Cerebellar cortex (tissue), 1 donor: ENCODE measurements around the gene TRIM50.
"Not testable (repeated sequence)": the region's sequence is repeated elsewhere in the genome, so short reads cannot be mapped to it uniquely, and the experiment has no call there.

ENCODE experiments used
- DNase-seq: peaks from one replicate; pipeline ENCODE4 v3.0.0-alpha.2; 2015; ENCODE audit warnings: low spot score

Gene TRIM50

DNA sequence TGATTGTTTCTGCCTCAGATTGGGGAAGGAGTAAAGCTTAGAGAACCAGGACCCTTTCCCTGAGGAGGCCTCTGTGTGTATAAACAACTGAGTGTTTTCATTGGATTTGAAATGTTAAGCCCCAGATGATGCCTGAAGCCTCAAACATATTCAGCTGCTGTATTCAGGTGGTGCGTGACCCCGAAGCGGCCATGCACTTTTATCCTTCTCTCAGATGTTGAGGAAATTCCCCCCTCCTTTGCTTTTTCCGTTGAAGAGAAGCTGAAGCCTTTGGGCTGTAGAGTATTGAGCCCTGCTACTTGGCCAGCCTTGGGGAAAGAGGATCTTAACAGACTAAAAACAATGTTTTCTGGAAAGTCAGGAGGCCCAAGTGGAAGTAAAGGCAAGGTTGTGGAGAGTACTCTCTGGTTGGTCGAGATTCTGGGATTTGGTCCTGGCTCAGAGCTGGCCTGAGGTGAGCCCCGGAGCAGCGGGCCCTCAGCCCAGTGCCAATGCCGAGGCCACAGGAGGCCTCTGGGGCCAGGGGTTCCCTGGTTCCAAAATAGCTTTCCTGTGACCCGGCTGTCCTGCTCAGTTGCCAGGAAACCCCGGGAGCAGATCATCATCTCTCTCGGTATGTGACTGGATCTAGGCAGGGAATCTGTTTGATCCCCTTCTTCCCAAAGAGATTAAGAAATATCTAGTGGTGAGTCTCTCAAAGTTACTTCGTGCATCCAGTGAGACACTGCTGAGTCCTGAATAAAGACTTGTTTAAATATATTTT lies 22.6 kb upstream of the TRIM50 start:
- no peak for DNase-seq

DNA sequence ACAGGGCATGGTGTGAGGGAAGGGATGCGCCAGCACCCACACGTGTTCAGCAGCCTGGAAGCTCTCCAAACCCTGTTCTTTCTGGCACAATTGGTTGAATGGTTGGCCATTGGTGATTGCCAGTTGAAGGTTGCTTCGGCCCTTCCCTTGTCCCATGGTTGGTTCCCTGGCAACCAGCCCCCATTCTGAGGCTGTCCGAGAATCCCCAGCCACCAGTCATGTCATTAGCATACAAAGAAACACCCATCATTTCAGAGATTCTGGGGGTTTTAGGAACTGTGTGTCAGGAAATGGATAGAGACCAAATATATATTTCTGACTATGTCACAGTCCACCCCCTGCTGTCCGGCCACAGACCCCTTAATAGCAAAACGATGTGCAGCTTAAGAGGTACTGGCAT lies 21.9 kb upstream of the TRIM50 start:
- no peak for DNase-seq

DNA sequence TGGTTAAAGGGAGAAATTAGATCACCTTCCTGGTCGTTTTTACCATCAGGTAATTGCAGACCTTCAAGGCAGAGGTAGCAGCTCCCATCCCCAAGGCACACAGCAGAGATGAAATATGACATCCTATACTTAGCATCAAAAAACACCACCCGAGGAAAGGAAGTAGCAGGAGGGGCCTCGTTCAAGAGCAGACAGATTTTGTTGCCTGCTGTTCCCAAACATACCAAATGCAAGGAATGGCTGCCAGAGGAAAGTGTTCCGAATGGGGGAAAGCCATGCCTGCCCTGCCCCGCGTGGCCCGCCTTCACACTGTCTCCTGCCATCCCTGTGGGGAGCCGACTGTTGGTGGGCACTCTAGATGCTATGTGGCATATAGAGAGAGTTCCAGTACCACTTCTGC lies 18.1 kb upstream of the TRIM50 start:
- no peak for DNase-seq

DNA sequence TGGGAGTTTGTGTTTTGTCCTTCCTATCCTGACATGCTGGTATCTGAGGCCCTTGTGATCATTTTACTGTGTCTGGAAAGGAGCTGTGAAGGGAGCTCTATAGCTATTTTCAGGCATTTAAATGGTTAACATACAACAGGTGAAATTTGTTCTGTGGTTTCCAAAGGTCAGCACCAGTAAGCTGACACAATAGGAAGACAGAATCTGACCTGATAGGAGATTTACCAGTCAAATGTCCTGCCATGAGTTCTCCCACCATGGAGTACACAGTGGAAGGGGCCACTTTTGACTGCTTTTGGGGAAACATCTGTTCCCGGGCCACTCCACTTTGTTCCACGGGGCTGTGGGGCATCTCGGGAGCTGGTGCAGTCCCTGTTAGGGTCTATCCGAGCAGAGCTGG lies 17.7 kb upstream of the TRIM50 start:
- DNase-seq = no peak

DNA sequence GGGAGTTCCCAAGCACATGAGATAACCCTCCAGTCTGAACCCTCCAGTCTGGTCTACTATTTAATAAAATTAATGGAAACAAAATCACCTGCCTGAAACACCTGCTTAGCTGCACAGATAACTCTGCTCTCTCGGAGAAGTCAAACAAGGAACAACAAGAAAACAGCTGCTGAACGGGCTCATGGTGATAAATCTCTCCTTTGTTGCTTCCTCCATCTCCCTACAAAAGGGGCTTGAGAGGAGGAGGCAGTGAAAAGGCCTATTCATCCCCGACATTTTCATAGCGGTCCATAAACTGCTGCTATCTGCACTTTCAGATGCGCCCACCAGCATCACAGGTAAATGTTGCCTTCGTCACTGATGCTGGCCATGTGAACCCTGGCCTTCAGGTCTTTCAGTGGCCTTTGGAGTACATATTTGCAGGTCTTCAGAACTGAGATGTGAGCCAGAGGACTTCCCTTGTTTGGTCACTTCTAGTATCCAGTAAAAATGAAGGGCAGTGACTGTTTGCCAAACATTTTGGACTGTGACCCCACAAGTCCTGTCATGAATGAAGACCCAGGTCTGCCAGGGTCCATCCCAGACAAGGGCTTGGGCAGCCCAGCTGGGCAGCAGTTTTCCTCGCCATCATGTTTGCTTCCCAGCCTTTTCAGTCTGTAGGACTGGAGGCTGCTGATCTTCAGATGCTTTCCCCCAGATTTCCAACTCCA lies 15.9 kb upstream of the TRIM50 start:
- DNase-seq = no peak

DNA sequence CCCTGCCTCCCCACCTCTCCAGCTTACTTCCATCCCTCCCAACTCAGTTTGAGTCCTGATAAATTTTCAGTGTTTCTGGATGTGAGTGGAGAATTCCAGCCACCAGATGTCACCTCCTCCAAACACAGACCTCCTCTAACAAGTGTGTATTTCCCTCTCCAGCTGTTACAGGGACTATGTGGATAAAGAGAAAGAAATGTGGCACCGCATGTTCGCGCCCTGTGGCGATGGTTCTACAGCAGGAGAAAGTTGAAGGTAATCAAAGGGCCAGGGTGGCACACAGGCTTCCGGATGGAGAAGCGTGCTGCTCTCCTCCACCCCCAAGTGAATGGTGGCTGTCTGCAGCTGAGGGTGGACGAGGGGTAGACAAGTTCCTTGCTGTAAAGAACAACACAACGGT lies 14.8 kb upstream of the TRIM50 start:
- DNase-seq = peak; percentile 23

DNA sequence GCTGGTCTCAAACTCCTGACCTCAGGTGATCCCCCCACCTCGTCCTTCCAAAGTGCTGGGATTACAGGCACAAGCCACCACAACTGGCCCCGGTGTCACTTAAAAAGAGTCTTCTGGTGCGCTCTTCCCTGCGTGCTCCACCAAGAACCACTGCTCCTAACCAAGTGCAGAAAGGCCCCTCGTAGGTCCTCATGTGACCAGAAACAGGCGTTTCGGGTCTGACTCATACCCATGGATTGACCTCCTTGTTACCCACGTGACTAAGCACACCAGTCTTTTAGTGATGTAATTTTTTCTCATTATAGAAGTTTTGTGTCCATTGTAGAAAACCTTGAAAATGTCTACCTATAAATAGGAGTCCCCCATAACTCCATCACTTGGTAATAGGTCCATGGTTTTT lies 14.0 kb upstream of the TRIM50 start:
- DNase-seq = no peak

DNA sequence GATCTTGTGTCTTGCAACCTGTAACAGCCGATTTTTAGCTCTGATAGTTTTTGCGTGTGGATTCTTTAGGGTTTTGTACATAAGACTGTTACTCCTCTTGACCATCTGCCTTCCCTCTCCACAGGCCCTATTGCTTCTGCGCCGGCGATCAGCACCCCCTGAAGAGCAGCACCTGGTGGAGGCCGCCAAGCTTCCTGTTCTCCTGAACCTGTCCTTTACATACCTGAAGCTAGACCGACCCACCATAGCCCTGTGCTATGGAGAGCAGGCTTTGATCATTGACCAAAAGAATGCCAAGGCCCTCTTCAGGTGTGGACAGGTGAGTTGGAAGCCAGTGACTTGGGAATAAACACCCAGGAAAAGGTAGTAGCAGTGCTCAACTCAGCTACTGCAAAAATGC lies 12.6 kb upstream of the TRIM50 start:
- peak; percentile 27 for DNase-seq

DNA sequence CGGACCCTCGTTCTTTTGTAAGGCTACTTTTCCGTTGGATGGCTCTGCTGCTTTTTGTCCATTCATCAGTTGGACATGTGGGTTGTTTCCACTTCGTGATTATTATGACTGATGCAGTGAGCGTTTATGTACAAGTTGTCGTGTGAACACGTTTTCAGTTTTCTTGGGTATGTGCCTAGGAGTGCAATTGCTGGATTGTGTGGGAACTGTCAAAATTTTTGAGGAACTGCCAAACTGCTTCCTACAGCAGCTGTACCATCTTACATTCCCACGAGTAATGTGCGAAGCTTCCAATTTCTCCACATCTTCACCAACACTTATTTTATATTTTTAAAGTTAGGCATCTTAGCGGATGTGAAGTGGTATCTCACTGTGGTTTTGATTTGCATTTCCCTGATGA lies 10.4 kb upstream of the TRIM50 start:
- no peak for DNase-seq

DNA sequence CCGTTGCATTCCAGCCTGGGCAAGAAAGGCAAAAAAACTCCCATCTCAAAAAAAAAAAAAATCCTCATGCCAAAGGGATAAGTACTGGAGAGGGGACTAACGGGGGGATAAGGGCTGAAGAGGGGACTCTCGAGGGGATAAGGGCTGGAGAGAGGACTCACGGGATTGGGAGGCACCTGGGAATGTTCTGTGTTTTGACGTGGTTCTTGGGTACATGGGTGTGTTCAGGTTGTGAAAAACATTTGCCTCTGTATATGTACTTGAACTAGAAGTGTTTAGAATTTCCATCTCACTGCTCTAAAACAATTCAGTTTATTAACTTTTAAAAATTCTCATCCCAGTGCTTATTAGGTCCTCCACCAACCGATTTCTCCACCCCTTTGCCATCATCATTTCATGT lies 4.6 kb upstream of the TRIM50 start:
- no peak for DNase-seq

DNA sequence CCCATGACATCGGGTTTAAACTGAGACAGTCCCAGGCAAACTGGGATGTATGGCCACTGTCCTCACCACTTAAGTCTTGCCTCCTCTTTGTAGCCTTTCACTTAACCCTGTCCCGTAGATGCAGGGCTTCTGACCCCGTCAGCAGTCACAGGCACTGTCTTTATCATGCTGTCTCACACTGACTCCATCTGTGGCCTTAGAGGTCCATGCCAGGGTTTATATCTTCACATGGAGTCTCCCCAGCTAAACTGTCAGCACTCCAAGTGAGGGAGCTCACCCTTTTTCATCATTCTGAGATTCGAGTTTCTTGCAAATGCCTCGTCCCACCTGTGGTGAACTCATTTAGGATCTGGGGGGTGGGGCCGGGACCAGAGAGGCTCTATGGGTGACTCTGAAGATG lies 2.9 kb upstream of the TRIM50 start:
- no peak for DNase-seq

DNA sequence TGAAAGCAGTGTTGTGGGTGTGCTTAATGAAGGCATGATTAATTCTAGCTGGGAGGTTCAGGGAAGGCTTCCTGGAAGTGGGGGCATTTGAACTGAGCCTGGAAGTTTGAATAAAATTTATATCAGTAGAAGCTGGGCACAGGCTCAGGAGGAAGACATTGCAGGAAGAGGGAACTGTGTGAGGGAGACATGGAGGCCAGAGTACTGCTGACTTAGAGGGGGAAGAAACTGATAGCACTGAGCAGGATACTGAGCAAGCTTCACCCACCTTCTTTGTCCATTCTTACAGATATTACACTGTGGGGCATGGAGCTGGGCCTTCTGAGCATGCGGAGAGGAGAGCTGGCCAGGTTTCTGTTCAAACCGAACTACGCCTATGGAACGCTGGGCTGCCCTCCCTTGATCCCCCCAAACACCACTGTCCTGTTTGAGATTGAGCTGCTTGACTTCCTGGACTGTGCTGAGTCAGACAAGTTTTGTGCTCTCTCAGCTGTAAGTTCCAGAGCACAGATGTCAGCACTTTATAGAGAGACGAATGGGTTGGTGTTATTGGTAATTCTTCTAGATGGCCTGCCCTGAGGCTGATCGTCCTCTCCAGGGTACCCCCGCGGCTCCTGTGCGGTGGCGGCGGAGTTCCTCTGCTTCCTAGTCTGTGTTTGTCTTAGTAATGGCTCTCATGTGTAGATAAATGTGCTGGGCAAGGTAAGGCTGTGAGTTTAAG lies 2.1 kb upstream of the TRIM50 start:
- no peak for DNase-seq

DNA sequence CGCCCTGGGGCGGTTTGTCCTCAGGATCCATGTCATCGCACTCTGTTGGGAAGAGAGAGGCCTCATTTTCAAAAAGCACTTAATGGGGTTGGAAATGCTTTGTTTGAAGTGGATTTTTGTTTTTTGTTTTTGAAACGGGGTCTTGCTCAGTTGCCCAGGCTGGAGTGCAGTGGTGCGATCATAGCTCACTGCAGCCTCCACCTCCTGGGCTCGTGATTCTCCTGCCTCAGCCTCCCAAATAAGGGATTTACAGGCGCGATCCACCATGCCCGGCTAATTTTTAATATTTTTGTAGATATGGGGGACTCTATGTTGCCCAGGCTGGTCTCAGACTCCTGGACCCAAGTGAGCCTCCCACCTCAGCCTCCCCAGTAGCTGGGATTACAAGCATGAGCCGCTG lies 814 bp upstream of the TRIM50 start:
- no peak for DNase-seq

DNA sequence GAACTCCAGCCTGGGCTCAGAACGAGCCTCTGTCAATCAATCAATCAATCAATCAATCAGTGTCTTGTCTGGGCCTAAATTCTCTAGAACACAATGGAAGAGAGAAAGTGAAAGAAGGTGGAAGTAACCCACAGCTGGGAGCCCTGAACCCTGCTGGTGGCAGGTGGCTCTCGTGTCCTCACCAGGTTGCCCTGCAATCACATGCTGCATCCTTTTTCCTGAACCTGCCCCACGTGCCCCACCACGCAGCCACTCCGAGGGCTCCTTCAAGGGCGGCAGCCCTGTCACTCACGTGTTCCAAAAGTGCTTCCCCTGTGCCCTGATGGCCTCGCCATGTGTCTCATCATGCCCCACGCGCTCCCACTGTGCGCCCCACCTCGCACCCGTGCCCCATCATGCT lies 433 bp downstream of the TRIM50 start:
- DNase-seq = not testable (repeated sequence)

DNA sequence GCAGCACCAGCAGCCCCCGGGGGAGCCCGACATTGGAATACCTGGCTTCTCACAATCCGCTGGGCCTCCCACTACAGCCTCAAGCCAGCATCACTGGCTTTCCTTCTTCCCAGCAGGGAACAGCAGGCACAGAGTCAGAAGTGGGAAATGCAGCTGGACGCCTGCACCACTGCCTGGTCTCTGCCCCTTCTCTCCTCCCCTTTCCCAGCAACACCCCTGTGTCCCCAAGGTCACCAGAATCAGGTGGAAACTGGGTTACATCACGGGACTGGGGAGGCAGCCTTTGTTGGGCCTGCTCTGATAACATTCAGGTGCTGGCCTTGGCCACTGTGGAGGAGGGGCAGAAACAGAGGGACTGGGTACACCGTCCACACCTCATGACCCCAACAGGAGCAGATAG lies 2.5 kb downstream of the TRIM50 start:
- not testable (repeated sequence) for DNase-seq

DNA sequence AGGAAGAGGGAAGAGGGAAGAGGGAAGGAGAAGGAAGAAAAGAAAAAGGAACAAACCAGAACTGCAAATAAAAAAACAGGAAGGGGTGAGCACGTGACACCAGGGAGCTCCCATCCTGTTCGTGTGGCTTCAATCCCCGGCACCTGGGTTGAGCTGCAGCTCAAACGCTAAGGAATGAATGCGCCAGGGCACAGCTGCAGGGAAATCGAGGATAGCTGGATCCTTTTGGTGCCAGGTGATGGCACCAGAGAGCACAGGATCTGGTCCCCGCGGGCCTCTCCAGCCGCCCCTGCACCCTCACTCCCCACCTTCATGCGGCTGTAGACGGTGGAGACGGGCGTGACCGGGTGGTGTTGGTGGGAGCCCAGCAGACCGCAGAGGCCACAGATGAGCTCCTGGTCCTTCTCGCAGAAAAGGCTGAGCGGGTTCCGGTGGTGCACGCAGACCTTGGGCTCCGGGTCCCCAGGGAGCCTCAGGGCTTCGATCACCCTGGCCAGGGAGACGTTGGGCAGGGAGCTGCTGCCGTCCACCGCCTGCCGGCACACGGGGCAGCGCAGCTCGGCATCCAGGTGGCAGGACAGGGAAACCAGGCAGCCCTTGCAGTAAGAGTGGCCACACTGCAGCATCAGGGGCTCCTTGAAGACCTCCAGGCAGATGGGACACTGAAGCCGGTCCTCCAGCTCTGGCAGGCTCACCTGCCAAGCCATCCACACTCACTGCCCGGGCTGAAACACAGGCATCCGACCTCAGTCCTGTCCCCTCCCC lies 3.6 kb downstream of the TRIM50 start:
- DNase-seq = peak; percentile 54

DNA sequence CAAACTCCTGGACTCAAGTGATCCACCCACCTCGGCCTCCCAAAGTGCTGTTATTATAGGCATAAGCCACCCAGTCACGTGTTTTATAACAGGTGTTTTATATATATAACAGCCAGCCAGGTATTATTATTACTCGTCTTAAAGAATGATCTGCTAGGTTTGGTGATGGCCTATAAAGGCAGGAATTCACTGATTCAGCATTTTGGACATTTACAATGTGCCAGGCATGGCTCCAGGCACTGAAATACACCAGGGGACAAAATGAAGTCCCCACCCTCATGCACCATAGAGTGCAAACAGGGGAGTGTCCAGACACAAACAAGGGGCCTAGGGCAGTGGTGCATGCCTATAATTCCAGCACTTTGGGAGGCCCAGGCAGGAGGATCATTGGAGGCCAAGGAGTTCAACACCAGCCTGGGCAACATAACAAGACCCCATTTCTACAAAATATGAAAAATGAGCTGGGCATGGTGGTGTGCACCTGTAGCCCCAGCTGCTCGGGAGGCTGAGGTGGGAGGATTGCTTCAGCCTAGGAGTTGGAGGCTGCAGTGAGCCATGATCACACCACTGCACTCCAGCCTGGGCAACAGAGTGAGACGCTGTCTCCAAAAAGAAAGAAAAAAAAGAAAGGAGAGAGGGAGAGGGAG lies 4.3 kb downstream of the TRIM50 start:
- not testable (repeated sequence) for DNase-seq

DNA sequence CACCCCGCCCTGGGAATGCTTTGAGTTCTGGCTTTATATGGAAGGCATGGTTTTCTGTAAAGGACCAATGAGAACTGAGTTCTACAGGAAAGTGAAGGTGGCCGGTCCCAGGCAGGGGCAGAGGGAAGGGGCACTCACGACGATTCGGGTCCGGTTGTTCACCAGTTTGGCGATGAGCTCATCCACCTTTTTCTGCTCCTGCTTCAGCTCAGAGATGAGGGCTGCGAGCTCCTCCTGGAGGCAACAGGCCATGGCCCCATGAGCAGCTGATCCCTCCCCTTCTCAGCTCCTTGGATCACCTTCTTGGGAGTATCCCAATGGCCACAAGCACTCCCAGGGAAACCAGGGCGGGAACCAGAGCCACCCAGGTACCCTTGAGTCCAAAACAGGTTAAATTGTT lies 7.9 kb downstream of the TRIM50 start:
- not testable (repeated sequence) for DNase-seq

DNA sequence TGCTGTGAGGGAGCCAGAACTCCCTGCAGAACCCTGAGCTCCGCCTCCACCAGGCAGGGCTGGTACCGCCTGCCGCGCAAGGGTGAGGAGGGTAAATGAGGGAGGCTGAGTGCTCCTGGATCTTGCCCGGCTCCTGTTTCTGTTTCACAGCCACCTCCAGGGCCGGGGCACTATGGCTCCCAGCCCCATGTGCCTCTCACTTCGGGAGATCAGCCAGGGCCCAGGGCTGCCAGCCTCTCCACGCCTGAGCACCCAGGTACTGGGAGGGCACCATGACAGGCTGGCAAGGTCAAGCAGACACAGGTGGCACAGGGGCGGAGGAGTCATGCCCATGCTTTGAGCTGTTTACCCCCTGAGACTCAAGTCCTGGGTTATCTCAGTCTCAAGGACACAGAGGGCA lies 8.3 kb downstream of the TRIM50 start:
- DNase-seq = not testable (repeated sequence)

DNA sequence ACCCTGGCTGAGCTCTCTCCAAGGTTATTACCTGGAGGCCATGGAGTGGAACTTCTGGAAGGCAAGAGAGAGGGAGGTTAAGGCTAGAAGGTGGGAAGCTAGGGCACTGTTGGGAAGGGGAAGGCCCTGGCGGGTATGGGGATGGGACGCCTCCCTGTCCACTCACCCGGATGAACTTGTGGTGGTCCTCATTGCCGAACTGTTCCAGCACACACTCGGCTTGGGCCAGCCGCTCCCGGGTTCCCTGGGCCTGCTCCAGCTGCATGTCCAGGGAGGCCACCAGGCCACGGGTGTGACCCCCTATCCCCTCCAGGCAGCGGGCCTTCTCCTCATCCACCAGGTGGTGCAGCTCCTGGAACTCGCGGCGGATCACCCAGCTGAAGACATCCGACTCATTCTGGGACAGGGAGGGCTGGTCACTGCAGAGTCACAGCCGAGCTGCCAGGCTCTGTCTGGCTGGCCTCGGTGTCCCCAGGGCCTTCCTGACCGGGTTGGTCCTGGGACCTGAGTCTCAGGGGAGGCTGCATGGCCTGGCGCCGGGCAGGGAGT lies 9.2 kb downstream of the TRIM50 start:
- DNase-seq = not testable (repeated sequence)

DNA sequence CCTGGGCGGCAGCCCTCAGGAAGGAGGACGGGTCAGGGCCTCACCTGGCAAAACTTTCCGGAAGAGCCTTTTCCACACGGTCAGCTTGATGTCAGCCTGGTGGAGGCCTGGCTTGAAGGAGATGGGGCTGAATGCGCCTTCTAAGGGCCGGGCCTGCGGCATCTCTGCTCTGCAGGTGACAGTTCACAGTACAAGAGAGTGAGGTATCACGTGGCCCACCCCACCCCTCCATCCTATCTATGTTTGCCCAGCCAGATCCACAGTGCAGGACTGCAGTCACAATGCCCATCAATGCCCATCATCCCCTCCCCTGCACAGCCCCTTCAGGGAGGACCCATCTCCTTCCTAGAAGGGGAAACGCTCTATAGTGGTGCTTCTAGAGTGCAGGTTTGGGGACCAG lies 11.4 kb downstream of the TRIM50 start:
- DNase-seq = no peak

DNA sequence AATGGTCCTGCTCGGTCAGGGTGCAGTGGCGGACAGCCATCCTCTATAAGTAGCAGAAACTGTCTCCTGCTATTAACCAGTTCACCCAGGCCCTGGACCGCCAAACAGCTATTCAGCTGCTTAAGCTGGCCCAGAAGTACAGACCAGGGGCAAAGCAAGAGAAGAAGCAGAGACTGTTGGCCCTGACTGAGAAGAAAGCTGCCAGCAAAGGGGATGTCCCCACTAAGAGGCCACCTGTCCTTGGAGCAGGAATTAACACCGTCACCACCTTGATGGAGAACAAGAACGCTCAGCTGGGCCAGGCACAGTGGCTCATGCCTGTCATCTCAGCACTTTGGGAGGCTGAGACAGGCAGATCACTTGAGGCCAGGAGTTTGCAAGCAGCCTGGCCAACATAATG lies 13.6 kb downstream of the TRIM50 start:
- DNase-seq = peak; percentile 70
